ENCODE data around the gene KNDC1.

Gene KNDC1

DNA sequence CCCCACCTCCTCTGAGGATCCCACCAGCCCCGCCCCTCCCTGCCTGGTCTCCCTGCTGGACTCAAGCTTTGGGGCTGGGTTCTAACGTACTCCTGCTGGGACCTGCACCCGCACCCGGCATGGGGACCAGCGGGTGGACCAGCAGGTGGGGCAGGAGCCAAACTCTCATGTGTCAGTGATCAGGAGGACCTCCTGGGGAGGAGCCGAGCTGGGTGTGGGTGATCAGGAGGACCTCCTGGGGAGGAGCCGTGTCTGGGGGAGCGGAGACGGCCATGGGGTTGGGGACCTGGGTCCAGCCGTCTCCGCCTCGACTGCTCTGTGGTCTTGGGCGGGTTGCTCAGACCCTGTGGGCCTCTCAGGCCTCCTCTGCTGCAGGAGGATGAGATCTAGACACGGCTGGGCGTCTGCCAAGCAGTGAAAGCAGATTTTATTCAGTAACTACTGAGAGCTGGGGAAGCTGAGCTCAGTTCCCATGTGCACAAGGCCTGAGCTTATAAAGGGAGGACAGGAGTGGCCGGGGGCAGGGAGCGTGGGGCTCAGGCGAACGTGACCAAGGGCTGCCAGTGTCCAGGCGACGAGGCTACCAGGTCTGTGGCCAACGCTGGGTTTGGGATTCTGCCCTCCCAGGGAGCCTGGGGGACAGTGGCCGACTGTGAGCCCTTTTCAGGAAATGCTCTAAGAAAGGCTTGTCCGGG, 36.3 kb downstream of the KNDC1 start:
- no peak for DNase-seq

DNA sequence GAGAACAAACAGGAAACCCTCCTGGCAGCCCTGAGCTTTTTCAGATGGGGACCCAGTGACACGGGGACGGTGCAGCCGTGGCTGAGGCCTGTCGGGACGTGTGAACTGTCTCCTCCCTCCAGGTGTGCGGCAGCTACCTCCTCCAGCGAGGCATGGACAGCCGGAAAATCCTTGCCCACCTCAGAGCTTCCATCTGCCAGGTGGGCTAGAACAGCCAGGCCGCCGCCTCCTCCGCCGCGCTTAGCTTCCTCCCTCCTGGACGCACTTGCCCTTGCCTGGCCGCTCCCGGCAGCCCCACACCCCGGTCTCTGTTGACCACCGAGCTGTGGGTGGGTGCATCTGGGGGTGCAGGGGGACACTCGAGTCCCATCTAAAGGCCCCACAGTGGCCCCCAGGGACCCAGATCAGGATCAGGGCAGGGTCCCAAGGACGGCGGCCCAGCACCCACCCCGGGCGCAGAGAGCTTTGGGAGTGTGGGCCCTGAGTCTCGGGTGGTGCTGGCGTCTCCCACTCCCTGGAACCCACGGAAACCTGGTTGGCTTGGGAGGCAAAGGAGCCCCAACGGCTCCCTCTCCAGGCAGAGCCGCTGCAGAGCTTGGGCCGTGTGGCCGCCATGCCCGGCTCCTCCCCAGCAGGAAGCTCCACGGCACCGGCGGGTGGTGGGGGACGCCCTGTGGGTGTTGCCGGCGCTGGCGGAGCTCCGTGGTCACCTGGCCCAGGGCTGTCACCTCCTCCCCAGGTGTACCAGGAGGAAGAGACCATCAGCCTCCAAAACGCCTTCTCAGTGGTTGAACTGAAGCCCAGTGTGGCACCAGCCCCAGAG, 37.1 kb downstream of the KNDC1 start:
- DNase-seq, result no peak

GRCh38 chr10:133197786-133198185, 37.8 kb downstream of the KNDC1 start:
- no peak for DNase-seq

GRCh38 chr10:133198206-133198605, 38.2 kb downstream of the KNDC1 start:
- no peak for DNase-seq

DNA sequence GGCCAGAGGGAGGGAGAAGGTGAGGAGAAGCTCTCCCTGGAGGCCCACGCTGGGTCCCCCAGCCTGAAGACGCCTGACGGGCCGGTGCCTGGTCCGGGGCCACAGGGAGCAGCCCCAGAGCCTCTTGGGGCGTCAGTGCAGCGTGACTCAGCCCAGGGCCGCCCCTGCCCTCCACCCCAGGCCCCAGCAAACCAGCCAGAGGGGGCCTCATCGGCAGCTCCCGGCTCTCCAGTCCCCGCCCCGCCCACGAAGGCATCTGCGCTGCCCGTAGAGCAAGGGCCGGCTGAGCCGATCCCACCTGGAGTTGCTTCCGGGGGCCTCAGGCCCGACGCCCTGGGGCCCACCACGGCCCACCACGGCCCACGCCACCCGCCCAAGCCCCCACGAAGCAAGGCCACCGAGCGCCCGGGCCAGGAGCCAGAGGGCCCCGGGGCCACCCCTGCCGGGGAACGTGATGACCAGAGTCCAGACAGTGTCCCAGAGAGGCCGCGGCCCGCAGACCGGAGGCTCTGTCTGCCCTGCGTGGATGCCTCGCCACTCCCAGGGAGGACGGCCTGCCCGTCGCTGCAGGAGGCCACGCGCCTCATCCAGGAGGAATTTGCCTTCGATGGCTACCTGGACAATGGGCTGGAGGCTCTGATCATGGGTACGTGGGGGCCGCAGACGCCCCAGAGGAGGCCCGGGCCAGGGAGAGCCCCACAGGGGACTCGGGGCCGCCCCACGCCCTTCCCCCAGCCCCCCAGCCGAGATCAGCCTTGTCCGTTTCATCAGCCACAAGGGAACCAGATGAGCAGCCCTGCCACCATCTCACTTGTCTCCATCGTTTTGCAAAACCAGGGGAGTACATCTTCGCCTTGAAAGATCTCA, 38.8 kb downstream of the KNDC1 start:
- no peak for DNase-seq

- DNase-seq, result no peak
Measured at GRCh38 chr10:133199488-133199885, 39.5 kb downstream of the KNDC1 start.

- DNase-seq, result no peak
Measured at GRCh38 chr10:133199992-133200611, 40.1 kb downstream of the KNDC1 start.

DNA sequence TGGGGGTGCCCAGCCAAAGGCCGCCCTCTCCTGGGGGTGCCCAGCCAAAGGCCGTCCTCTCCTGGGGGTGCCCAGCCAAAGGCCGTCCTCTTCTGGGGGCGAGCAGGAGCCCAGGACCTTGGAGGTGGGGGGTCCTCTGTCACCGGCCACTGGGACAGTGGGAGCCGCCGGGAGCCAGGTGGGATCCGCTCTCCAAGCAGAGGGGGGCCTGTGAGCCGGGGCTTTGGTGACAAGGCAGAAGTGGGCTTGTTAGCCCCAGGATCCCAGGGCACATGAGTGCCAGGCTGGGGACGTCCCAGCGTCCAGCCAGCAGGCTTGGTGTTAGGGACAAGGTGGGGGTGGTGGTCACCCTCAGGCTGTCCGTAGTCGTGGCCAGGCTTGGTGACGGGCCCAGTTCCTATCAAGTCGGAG, 40.6 kb downstream of the KNDC1 start:
- no peak for DNase-seq

- DNase-seq, result no peak
Measured at GRCh38 chr10:133201151-133201947, 41.3 kb downstream of the KNDC1 start.

DNA sequence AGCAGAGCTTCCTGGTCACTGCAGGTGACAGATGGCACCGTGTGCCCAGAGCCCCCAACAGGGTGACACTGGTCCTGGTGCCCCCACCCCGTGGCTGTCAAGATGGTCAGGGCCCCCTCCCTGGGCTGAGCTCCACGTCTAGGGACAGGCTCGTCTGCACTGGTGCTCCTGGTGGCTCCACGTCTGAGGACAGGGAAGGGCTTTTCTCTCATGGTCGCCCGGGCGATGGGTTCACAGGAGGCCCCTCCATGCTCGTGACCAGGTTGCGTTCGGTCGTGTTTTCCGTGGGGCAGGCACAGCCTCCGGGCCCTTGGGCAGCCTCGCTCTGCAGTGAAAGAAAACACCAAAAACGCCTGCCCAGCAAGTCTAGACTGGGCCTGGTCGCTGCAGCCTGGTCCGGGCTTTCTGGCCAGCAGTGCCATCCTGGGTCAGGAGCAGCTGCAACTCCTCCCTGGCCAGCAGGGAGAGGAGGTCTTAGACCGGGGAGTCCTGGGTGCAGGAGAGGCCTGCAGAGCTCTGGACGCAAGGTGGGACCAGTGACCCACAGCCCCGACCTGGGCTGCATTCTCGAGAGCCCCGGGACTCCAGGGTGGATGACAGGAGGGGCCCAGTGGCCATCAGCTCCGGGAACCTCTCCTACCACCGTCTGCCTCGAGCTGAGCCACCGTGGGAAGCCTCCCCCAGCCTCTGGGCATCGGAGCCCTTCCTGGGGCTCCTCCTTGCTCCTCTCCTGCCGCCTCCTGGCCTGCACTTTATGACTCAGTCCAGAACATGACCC, 42.1 kb downstream of the KNDC1 start:
- no peak for DNase-seq

GRCh38 chr10:133202778-133203651, 43.0 kb downstream of the KNDC1 start:
- no peak for DNase-seq

- DNase-seq, result no peak
Measured at GRCh38 chr10:133203652-133204195, 43.7 kb downstream of the KNDC1 start.

- no peak for DNase-seq
Measured at GRCh38 chr10:133204226-133205015, 44.4 kb downstream of the KNDC1 start.

GRCh38 chr10:133205146-133205545, 45.1 kb downstream of the KNDC1 start:
- no peak for DNase-seq

GRCh38 chr10:133206356-133207040, 46.5 kb downstream of the KNDC1 start:
- DNase-seq, result no peak

DNA sequence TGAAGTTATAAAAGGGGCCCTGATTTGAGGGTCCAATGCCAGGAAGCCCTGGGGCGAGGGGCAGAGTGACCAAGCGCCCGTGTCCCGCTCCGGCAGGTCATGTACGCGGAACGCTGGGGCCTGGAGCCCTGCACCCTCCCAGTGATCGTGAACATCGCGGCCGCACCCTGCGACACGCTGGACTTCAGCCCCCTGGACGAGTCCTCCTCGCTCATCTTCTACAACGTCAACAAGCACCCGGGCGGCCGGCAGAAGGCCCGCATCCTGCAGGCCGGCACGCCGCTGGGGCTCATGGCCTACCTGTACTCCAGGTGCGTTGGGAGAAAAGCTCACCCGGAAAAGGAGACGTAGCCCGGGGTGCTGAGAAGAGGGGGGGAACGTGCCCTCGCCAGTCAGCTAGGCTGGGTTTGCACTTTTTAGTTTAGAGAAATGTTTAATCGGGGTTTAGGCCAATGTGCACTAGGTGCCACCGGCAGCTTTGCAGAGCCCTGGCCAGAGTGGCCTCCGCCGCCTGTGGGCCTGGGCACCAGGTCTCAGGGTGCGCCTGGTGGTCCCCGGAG, 47.1 kb downstream of the KNDC1 start:
- DNase-seq, result no peak

- no peak for DNase-seq
Measured at GRCh38 chr10:133207627-133208026, 47.6 kb downstream of the KNDC1 start.

- no peak for DNase-seq
Measured at GRCh38 chr10:133208466-133208865, 48.4 kb downstream of the KNDC1 start.

Data from CD4-positive, alpha-beta T cell treated with Interleukin-4 for 1 hour (primary cell).